IPS DF 6.9 (cell line): Measurements from ENCODE around the gene MYL12B.

Experiments used
- DNase-seq: peaks from one replicate; pipeline ENCODE4 v3.0.0-alpha.2; 2013; ENCODE audit warnings: low read depth, low spot score
- H3K27ac ChIP-seq: one replicate; pipeline ENCODE4 v1.5.1; 2013; ENCODE audit warnings: low read length, control low read depth
- H3K27me3 ChIP-seq: 2 replicates; pipeline ENCODE4 v1.6.1; 2013; ENCODE audit warnings: mild to moderate bottlenecking, low read length; ENCODE audit not compliant: control insufficient read depth, insufficient read depth
- H3K36me3 ChIP-seq: 2 replicates; pipeline ENCODE4 v1.6.1; 2013; ENCODE audit warnings: low read length; ENCODE audit not compliant: control insufficient read depth, insufficient read depth
- H3K4me1 ChIP-seq: 2 replicates; pipeline ENCODE4 v1.6.1; 2013; ENCODE audit warnings: low read length; ENCODE audit not compliant: control insufficient read depth, insufficient read depth
- H3K4me3 ChIP-seq: 2 replicates; pipeline ENCODE4 v1.5.1; 2013; ENCODE audit warnings: mild to moderate bottlenecking, low read length
- H3K9me3 ChIP-seq: 2 replicates; pipeline ENCODE4 v1.6.1; 2013; ENCODE audit warnings: low read length, inconsistent platforms; ENCODE audit not compliant: control insufficient read depth, insufficient read depth
- WGBS: extraction: QIAGEN DNeasy Blood & Tissue Kit; methylation state at CpG from one replicate; pipeline ENCODE4 v1.1.7; 2013; ENCODE audit warnings: mixed read lengths, missing lambda C conversion rate; ENCODE audit not compliant: insufficient read length, insufficient coverage; 5-methylcytosine and 5-hydroxymethylcytosine counted together

MYL12B gene

GRCh38 chr18:3235846-3236245, 26.1 kb upstream of the MYL12B start:
- no peaks in the 10 kb centered on the region for H3K4me1 ChIP-seq
- no CpG with 5 or more reads among the region's 2 CpGs for whole genome bisulfite sequencing
- H3K27me3 ChIP-seq, result no peaks in the 10 kb centered on the region
- no peak overlapping the region for H3K4me3 ChIP-seq
- H3K27ac ChIP-seq, result no peak overlapping the region
- H3K9me3 ChIP-seq, result no peaks in the 10 kb centered on the region
- DNase-seq, result no peak
- no peaks in the 10 kb centered on the region for H3K36me3 ChIP-seq

- Histone ChIP-seq H3K27ac (no peak overlapping the region), H3K9me3 (peaks cover 1% of the 10 kb centered on the region), H3K4me1 (no peaks in the 10 kb centered on the region), H3K36me3 (no peaks in the 10 kb centered on the region), H3K27me3 (no peaks in the 10 kb centered on the region), H3K4me3 (no peak overlapping the region)
- WGBS, result no CpG with 5 or more reads among the region's 4 CpGs
- no peak for DNase-seq
Measured at GRCh38 chr18:3236470-3236869, 25.5 kb upstream of the MYL12B start.

GRCh38 chr18:3238742-3239141, 23.2 kb upstream of the MYL12B start:
- H3K4me3 ChIP-seq, result no peak overlapping the region
- WGBS, result no CpG with 5 or more reads among the region's 2 CpGs
- DNase-seq, result no peak

GRCh38 chr18:3245185-3245564, 16.8 kb upstream of the MYL12B start:
- no peak overlapping the region for H3K4me3 ChIP-seq
- H3K4me1 ChIP-seq, result no peaks in the 10 kb centered on the region
- no peak overlapping the region for H3K27ac ChIP-seq
- DNase-seq, result no peak
- no peaks in the 10 kb centered on the region for H3K36me3 ChIP-seq
- peaks cover 2% of the 10 kb centered on the region for H3K9me3 ChIP-seq
- H3K27me3 ChIP-seq, result no peaks in the 10 kb centered on the region
- no CpG with 5 or more reads among the region's 1 CpG for WGBS

More at GRCh38 chr18:3238742-3239141, 23.2 kb upstream of the MYL12B start:
- Histone ChIP-seq H3K4me1 (no peaks in the 10 kb centered on the region), H3K27ac (no peak overlapping the region), H3K36me3 (no peaks in the 10 kb centered on the region), H3K27me3 (no peaks in the 10 kb centered on the region), H3K9me3 (peaks cover 2% of the 10 kb centered on the region)

- H3K36me3 ChIP-seq, result no peaks in the 10 kb centered on the region
- H3K4me1 ChIP-seq, result no peaks in the 10 kb centered on the region
- peak overlapping the region; percentile 26; the same call in 1 of the 2 replicates for H3K4me3 ChIP-seq
- H3K27ac ChIP-seq, result no peak overlapping the region
- 100% methylated on average over 2 of the region's 29 CpGs for WGBS
- H3K9me3 ChIP-seq, result peaks cover 2% of the 10 kb centered on the region
- DNase-seq, result peak; percentile 84
- no peaks in the 10 kb centered on the region for H3K27me3 ChIP-seq
Measured at GRCh38 chr18:3245853-3246634, 15.9 kb upstream of the MYL12B start.

GRCh38 chr18:3246635-3247239, 15.2 kb upstream of the MYL12B start:
- no peaks in the 10 kb centered on the region for H3K4me1 ChIP-seq
- no CpG with 5 or more reads among the region's 23 CpGs for WGBS
- H3K9me3 ChIP-seq, result no peaks in the 10 kb centered on the region
- peak overlapping the region; percentile 40; the same call in 1 of the 2 replicates for H3K4me3 ChIP-seq
- H3K27me3 ChIP-seq, result no peaks in the 10 kb centered on the region
- no peaks in the 10 kb centered on the region for H3K36me3 ChIP-seq
- DNase-seq, result no peak
- no peak overlapping the region for H3K27ac ChIP-seq

- H3K27ac ChIP-seq, result no peak within 1 kb of the TSS
- peak; percentile 96 for DNase-seq
- no peaks in the 10 kb centered on the region for H3K4me1 ChIP-seq
- no peaks in the 10 kb centered on the region for H3K27me3 ChIP-seq
- no peaks in the 10 kb centered on the region for H3K9me3 ChIP-seq
- WGBS, result no CpG with 5 or more reads among the region's 65 CpGs
- no peaks in the 10 kb centered on the region for H3K36me3 ChIP-seq
- H3K4me3 ChIP-seq, result peak within 1 kb of the TSS; percentile 94
Measured at GRCh38 chr18:3247240-3248061, 14.5 kb upstream of the MYL12B start, which contains the start of gene MYL12A. Gene MYL12A, plus strand, starts transcription at chr18:3247801. Its CDS starts 5,447 bp downstream, at chr18:3253248.

GRCh38 chr18:3248062-3248657, 13.8 kb upstream of the MYL12B start:
- Histone ChIP-seq H3K36me3 (no peaks in the 10 kb centered on the region; the same call in 1 of the 2 replicates), H3K9me3 (no peaks in the 10 kb centered on the region), H3K4me1 (no peaks in the 10 kb centered on the region), H3K27ac (no peak overlapping the region), H3K27me3 (no peaks in the 10 kb centered on the region), H3K4me3 (peak overlapping the region; percentile 94)
- WGBS, result no CpG with 5 or more reads among the region's 22 CpGs
- no peak for DNase-seq

- Histone ChIP-seq H3K27me3 (no peaks in the 10 kb centered on the region), H3K27ac (no peak overlapping the region), H3K9me3 (no peaks in the 10 kb centered on the region), H3K4me1 (no peaks in the 10 kb centered on the region), H3K4me3 (peak overlapping the region; percentile 94; the same call in 1 of the 2 replicates), H3K36me3 (peaks cover 2% of the 10 kb centered on the region; the same call in 1 of the 2 replicates)
- DNase-seq, result no peak
- no CpG with 5 or more reads among the region's 9 CpGs for WGBS
Measured at GRCh38 chr18:3248658-3249359, 13.1 kb upstream of the MYL12B start.
